ENCODE measurements around the gene AKR7A3. TPM values are rescaled to one million over a fixed set of nuclear protein-coding genes. Genes with fewer than 3 reads are reported as not detected.

Gene AKR7A3
- total RNA-seq, 1 experiment from 2014 or later: 1.4 TPM

DNA sequence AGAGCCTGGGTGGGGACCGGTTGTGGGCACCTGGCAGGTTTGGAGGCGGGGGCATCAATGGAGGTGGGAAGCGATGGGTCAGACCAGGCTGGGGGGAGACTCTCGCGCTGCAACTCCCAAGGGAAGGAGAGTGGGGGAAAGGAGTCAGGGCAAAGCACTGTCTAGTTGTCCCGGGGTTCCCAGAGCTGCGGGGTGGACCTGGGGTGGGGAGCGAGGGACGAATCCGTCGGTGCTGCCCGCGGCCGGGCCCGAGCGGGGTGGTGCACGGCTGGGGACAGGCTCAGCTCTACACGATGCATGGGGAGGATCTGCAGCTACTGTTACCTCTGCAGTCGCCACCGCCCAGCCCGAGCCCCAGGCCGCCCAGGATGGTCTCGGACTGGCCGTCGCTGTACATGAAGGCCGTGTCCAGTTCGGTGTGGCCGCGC is 22.9 kb upstream of the AKR7A3 start:
- Histone ChIP-seq H3K36me3 (ENCODE audit: control insufficient read depth, insufficient read depth, low read length) (no peaks in the 10 kb centered on the region), H3K4me1 (ENCODE audit: control insufficient read depth, insufficient read depth, low read length) (peaks cover 18% of the 10 kb centered on the region), H3K9me3 (ENCODE audit: control insufficient read depth, insufficient read depth, low read depth, low read length) (no peaks in the 10 kb centered on the region), H3K27ac (ENCODE audit: low read length) (peak overlapping the region; percentile 72), H3K4me3 (ENCODE audit: low read depth in 2 of 2, low read length in 2 of 2) (peak overlapping the region; percentile 63 to 80), H3K27me3 (ENCODE audit: control insufficient read depth, insufficient read depth, low read length) (no peaks in the 10 kb centered on the region)
- intact Hi-C loops (cut with micrococcal nuclease; ENCODE audit: unreplicated experiment) (no loop called here), in situ Hi-C loops (cut with HindIII; ENCODE audit: low pct_unique_long_range_greater_than_20kb, low sequenced_read_pairs) (no loop called here)
- DNase-seq (ENCODE audit: low read depth, low spot score): no peak
- TF ChIP-seq SIN3A (IDR thresholded peaks at IDR 0.05; ENCODE audit: borderline replicate concordance, insufficient read depth, low read depth, low read length) (no peak), TCF7L2 (IDR thresholded peaks at IDR 0.05; ENCODE audit: low read depth, low read length) (no peak), POLR2AphosphoS5 (IDR thresholded peaks at IDR 0.05; ENCODE audit: low read depth, low read length) (no peak)
- TF ChIP-seq, protein P1, sequence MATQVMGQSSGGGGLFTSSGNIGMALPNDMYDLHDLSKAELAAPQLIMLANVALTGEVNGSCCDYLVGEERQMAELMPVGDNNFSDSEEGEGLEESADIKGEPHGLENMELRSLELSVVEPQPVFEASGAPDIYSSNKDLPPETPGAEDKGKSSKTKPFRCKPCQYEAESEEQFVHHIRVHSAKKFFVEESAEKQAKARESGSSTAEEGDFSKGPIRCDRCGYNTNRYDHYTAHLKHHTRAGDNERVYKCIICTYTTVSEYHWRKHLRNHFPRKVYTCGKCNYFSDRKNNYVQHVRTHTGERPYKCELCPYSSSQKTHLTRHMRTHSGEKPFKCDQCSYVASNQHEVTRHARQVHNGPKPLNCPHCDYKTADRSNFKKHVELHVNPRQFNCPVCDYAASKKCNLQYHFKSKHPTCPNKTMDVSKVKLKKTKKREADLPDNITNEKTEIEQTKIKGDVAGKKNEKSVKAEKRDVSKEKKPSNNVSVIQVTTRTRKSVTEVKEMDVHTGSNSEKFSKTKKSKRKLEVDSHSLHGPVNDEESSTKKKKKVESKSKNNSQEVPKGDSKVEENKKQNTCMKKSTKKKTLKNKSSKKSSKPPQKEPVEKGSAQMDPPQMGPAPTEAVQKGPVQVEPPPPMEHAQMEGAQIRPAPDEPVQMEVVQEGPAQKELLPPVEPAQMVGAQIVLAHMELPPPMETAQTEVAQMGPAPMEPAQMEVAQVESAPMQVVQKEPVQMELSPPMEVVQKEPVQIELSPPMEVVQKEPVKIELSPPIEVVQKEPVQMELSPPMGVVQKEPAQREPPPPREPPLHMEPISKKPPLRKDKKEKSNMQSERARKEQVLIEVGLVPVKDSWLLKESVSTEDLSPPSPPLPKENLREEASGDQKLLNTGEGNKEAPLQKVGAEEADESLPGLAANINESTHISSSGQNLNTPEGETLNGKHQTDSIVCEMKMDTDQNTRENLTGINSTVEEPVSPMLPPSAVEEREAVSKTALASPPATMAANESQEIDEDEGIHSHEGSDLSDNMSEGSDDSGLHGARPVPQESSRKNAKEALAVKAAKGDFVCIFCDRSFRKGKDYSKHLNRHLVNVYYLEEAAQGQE (IDR thresholded peaks at IDR 0.05; ENCODE audit: insufficient read depth in 1 of 2, low read depth in 2 of 2, low read length in 1 of 2): no peak
- TF ChIP-seq, protein P2, sequence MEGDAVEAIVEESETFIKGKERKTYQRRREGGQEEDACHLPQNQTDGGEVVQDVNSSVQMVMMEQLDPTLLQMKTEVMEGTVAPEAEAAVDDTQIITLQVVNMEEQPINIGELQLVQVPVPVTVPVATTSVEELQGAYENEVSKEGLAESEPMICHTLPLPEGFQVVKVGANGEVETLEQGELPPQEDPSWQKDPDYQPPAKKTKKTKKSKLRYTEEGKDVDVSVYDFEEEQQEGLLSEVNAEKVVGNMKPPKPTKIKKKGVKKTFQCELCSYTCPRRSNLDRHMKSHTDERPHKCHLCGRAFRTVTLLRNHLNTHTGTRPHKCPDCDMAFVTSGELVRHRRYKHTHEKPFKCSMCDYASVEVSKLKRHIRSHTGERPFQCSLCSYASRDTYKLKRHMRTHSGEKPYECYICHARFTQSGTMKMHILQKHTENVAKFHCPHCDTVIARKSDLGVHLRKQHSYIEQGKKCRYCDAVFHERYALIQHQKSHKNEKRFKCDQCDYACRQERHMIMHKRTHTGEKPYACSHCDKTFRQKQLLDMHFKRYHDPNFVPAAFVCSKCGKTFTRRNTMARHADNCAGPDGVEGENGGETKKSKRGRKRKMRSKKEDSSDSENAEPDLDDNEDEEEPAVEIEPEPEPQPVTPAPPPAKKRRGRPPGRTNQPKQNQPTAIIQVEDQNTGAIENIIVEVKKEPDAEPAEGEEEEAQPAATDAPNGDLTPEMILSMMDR (IDR thresholded peaks at IDR 0.05): no peak
- ChIA-PET CTCF (interaction anchor here (0.5 kb wide), 1 partner anchor 70 kb away, joined by 4 read pairs; no protein-coding TSS in a partner anchor), POLR2A (no interaction called here)
- ATAC-seq: peak; percentile 56
- BruUV-seq (replicated peaks): no TSS peak

DNA sequence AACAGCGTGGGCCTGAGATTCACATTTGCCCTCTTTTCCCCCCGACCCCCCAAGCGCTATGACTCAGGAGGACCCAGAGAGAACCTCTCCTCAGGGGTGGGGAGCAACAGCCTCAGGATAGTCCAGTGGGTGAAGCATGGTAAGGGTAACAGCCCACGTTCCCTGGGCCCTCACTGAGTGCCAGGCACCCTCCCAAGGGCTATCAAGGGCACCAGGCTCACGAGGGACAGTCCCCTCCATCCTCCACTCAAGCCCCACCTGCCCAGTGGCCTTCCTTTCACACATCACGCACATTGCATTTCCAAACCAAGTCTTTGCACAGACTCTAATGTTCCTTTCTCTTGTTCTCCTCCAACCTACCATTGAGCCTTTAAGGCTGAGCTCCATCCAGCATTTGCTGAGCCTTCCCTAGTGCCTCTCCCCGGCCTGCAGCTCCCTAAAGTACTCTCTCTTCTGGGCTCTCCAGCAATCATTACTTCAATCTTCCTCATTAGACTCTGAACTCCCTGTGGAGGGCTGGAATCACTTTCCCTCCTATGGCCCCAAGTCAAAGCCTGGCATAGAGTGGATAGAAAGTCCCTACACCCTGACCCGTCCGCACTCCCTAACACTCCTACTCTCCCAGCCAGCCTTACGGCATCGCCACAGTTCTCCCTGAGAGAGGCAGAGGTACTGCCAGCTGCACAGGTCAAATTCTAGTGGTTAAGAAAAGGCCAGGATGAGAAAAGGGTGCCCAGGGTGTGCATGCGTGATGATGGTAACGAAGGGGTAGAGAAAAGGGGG is 22.3 kb upstream of the AKR7A3 start:
- in situ Hi-C loops (cut with HindIII; ENCODE audit: low pct_unique_long_range_greater_than_20kb, low sequenced_read_pairs): no loop called here
- Histone ChIP-seq H3K4me1 (ENCODE audit: control insufficient read depth, insufficient read depth, low read length) (peaks cover 18% of the 10 kb centered on the region), H3K27ac (ENCODE audit: low read length) (peak overlapping the region; percentile 72), H3K9me3 (ENCODE audit: control insufficient read depth, insufficient read depth, low read depth, low read length) (no peaks in the 10 kb centered on the region), H3K36me3 (ENCODE audit: control insufficient read depth, insufficient read depth, low read length) (no peaks in the 10 kb centered on the region), H3K27me3 (ENCODE audit: control insufficient read depth, insufficient read depth, low read length) (no peaks in the 10 kb centered on the region), H3K4me3 (ENCODE audit: low read depth in 2 of 2, low read length in 2 of 2) (peak overlapping the region; percentile 63 to 80)
- intact Hi-C loops (cut with micrococcal nuclease; ENCODE audit: unreplicated experiment): no loop called here
- ATAC-seq (no peak), DNase-seq (ENCODE audit: low read depth, low spot score) (no peak)
- ChIA-PET CTCF (no interaction called here), POLR2A (no interaction called here)
- TF ChIP-seq, protein P2 (IDR thresholded peaks at IDR 0.05): no peak
- TF ChIP-seq, protein P1 (IDR thresholded peaks at IDR 0.05; ENCODE audit: insufficient read depth in 1 of 2, low read depth in 2 of 2, low read length in 1 of 2): no peak
- no peak for TF ChIP-seq TCF7L2 (IDR thresholded peaks at IDR 0.05; ENCODE audit: low read depth, low read length)
- TSS peak; percentile 68 for BruUV-seq (replicated peaks)
